KOPT-K1 (cell line): ENCODE data around the gene SDSL.

Experiments used
- H3K27ac ChIP-seq: fragments of 200-600 bp; sonication (generic); 2 replicates; pipeline ENCODE4 v1.5.1; 2016; ENCODE audit warnings: antibody characterized with exemption, mild to moderate bottlenecking, low read depth, low read length; ENCODE audit not compliant: poor library complexity, severe bottlenecking
- H3K36me3 ChIP-seq: fragments of 200-600 bp; sonication (generic); 2 replicates; pipeline ENCODE4 v1.5.1; 2017; ENCODE audit warnings: antibody characterized with exemption, mild to moderate bottlenecking, low read length, moderate library complexity; ENCODE audit not compliant: insufficient read depth
- H3K9me3 ChIP-seq: fragments of 200-600 bp; sonication (generic); 2 replicates; pipeline ENCODE4 v1.5.1; 2017; ENCODE audit warnings: antibody characterized with exemption, low read length, mild to moderate bottlenecking; ENCODE audit not compliant: insufficient read depth, poor library complexity, severe bottlenecking

The SDSL gene

GRCh38 chr12:113403435-113404415 lies 18.5 kb upstream of the SDSL start, which contains the start of gene SDS:
SDS (minus strand) TSS chr12:113403887; CDS start chr12:113399708, 4,179 bp downstream.
- H3K9me3 ChIP-seq, result no peaks in the 10 kb centered on the region
- no peaks in the 10 kb centered on the region for H3K36me3 ChIP-seq
- no peak within 1 kb of the TSS for H3K27ac ChIP-seq

DNA sequence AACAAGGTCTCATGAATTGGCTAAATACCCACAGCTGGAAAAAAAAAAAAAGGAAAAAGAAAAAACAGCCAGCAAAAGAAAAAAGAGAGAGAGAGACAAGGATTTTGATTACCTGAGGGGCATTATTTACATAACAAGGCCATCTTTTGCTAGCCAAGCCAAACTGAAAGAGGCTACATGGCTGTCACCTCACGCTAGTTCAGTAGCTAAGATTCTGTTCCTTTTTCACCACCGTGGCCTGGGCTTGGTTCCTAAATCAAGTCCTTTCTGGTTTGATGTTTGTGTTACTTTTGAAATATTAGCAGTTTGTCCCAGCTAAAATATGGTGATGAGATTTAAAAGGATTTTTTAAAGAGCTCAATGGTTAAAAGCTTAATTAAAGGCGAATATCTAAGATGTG lies 16.5 kb upstream of the SDSL start:
- Histone ChIP-seq H3K27ac (no peak overlapping the region), H3K9me3 (no peaks in the 10 kb centered on the region), H3K36me3 (no peaks in the 10 kb centered on the region)

GRCh38 chr12:113407931-113408600 lies 14.1 kb upstream of the SDSL start:
- Histone ChIP-seq H3K36me3 (no peaks in the 10 kb centered on the region), H3K9me3 (no peaks in the 10 kb centered on the region), H3K27ac (no peak overlapping the region)

DNA sequence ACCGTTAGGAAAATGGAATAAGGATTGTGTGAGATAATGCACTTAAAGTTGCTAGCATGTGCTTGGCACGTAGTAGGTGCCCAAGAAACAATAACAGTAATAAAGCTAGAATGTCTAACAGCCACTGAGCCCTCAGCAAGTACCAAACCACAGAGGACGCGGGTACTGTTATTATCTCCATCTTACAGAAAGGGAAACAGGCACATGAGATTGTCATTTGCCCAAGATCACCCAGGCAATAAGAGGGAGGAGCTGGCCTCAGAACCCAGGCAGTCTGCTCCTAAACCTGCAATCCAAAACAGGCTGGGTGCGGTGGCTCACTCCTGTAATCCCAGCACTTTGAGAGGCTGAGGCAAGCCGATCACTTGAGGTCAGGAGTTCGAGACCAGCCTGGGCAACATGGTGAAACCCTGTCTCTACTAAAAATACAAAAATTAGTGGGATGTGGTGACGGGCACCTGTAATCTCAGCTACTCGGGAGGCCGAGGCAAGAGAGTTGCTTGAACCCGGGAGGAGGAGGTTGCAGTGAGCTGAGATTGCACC lies 13.4 kb upstream of the SDSL start:
- no peaks in the 10 kb centered on the region for H3K9me3 ChIP-seq
- H3K36me3 ChIP-seq, result no peaks in the 10 kb centered on the region
- H3K27ac ChIP-seq, result no peak overlapping the region

- H3K27ac ChIP-seq, result no peak overlapping the region
- no peaks in the 10 kb centered on the region for H3K9me3 ChIP-seq
- H3K36me3 ChIP-seq, result no peaks in the 10 kb centered on the region
Measured at GRCh38 chr12:113409462-113410124, 12.6 kb upstream of the SDSL start.

DNA sequence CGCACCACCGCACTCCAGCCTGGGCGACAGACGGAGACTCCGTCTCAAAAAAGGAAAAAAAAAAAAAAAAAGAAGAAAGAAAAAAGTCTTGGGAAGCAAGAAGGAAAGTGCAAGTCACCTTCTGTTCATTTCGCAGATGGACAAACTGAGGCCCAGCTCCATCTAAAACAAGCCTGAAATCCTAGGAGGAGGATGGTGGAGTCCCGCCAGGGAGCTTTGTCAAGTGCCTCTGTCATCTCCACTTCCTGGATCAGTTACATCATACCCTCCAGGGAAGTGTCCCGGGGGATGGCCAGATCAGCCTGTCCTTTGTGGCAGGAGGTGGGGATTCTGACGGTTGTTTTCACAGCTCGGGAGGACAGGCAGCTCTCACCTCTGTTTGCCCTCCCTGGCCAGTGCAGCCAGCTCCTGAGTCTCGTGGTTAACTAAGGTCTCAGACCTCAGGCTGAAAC lies 8.7 kb upstream of the SDSL start:
- H3K9me3 ChIP-seq, result no peaks in the 10 kb centered on the region
- H3K36me3 ChIP-seq, result no peaks in the 10 kb centered on the region
- no peak overlapping the region for H3K27ac ChIP-seq

DNA sequence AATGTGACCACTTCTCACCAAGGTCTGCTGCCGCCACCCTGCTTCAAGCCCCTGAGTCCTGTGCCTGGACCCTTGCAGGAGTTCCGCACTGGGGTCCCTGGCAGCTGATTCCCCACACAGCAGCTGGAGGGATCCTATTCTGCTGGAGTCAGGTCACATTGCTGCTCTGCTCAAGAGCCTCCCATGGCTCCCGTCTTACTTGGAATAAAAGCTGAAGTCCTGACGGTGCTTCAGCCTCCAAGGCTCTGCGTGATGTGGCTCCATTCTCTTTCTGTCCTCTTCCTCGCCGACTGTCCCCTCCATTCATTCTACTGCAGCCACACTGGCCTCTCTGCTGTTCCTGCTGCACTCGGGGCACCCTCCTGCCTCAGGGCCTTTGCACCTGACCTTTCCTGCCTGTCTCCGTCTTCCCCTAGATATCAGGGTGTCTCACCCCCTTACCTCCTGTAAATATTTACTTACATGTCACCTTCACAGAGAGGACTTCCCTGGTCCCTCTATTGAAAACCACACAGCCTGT lies 7.6 kb upstream of the SDSL start:
- Histone ChIP-seq H3K27ac (no peak overlapping the region), H3K9me3 (no peaks in the 10 kb centered on the region), H3K36me3 (no peaks in the 10 kb centered on the region)

- no peak overlapping the region for H3K27ac ChIP-seq
- H3K36me3 ChIP-seq, result no peaks in the 10 kb centered on the region
Measured at GRCh38 chr12:113416091-113416754, 6.0 kb upstream of the SDSL start.

GRCh38 chr12:113418213-113418879 lies 3.8 kb upstream of the SDSL start:
- H3K9me3 ChIP-seq, result no peaks in the 10 kb centered on the region
- no peaks in the 10 kb centered on the region for H3K36me3 ChIP-seq
- H3K27ac ChIP-seq, result no peak overlapping the region

More at GRCh38 chr12:113416091-113416754, 6.0 kb upstream of the SDSL start:
- no peaks in the 10 kb centered on the region for H3K9me3 ChIP-seq

DNA sequence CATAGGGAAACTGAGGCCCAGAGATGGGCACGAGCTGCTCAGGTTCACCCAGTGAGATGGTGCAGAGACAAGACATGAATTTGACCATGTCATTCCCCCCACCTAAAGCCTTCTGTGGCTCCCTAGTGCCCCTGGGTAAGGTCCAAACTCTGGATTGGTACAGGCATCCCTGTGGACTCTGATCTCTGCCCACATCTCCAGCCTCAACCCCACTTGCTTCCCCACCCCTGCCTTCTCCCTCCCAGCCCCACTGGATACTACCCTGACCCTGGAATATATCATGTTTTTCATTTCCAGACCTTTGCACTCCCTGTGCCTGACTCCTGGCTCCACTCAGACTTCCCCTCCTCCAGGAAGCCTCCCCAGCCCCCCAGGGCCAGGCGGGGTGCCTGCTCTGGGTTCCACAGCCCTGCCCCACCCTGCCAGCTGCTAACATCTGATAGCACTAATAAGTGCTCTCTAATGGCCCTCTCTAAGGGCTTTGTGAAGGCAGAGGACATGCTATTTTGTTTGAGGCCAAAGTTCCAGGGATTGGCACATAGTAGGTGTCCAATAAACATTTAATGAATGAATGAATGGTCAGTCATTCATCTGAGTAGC lies 1.1 kb upstream of the SDSL start:
- H3K27ac ChIP-seq, result no peak overlapping the region

GRCh38 chr12:113422886-113423669 lies 898 bp downstream of the SDSL start:
- Histone ChIP-seq H3K9me3 (no peaks in the 10 kb centered on the region), H3K27ac (no peak overlapping the region), H3K36me3 (no peaks in the 10 kb centered on the region)

More for the DNA sequence above, 1.1 kb upstream of the SDSL start:
- Histone ChIP-seq H3K9me3 (no peaks in the 10 kb centered on the region), H3K36me3 (no peaks in the 10 kb centered on the region)

GRCh38 chr12:113424456-113424855 lies 2.3 kb downstream of the SDSL start:
- Histone ChIP-seq H3K36me3 (no peaks in the 10 kb centered on the region), H3K9me3 (no peaks in the 10 kb centered on the region)

More at GRCh38 chr12:113424456-113424855, 2.3 kb downstream of the SDSL start:
- H3K27ac ChIP-seq, result no peak overlapping the region
